ENCODE results near the gene SKOR1. TPM values are rescaled to one million over a fixed set of nuclear protein-coding genes. Genes with fewer than 3 reads are reported as not detected.

SKOR1 gene
- total RNA-seq, 4 donors from 2014 or later: 0.27 to 0.79 TPM; not detected in 2

GRCh38 chr15:67832031-67832551 lies 6.8 kb downstream of the SKOR1 start:
- no peak for DNase-seq
- in situ Hi-C loops (cut with MboI; ENCODE audit: low pct_ligation_motif_present in 1 of 4, low pct_unique_long_range_greater_than_20kb in 1 of 4, low sequenced_read_pairs in 3 of 4): loop anchor here (10.0 to 25.0 kb wide), 5 partner anchors 317 to 895 kb away; no protein-coding TSS in a partner anchor
- intact Hi-C loops (cut with DNase I; ENCODE audit: low total_unique reads): loop anchor here (10.0 kb wide), 1 partner anchor 367 kb away; no protein-coding TSS in a partner anchor
- Histone ChIP-seq H3K27me3 (peaks cover 92% of the 10 kb centered on the region), H3K36me3 (no peaks in the 10 kb centered on the region), H3K9me3 (no peaks in the 10 kb centered on the region), H3K4me3 (no peak overlapping the region), H3K27ac (no peak overlapping the region), H3K4me1 (peaks cover 44 to 73% (median 62%) of the 10 kb centered on the region in 4 donors)
- WGBS, 2 donors (ENCODE audit: low coverage in 1 of 2): 37% methylated on average over 9 of the region's 9 CpGs; no CpG with 5 or more reads in 1 of the 2 donors
- TF ChIP-seq POLR2A (IDR thresholded peaks at IDR 0.05) (no peak), CTCF (IDR thresholded peaks at IDR 0.05) (peak in 3 of 5 experiments; percentile 18 to 27 (median 21))

- TF ChIP-seq POLR2AphosphoS5 (IDR thresholded peaks at IDR 0.05) (no peak), POLR2A (IDR thresholded peaks at IDR 0.05) (no peak), EP300 (IDR thresholded peaks at IDR 0.05; ENCODE audit: low read depth) (no peak), CTCF (IDR thresholded peaks at IDR 0.05) (no peak)
- Histone ChIP-seq H3K4me3 (peak overlapping the region in 2 of 4 donors; percentile 30 to 41), H3K4me1 (peaks cover 40 to 63% (median 52%) of the 10 kb centered on the region in 4 donors), H3K27me3 (peaks cover 82% of the 10 kb centered on the region), H3K36me3 (no peaks in the 10 kb centered on the region), H3K27ac (no peak overlapping the region), H3K9me3 (no peaks in the 10 kb centered on the region)
- intact Hi-C loops (cut with DNase I; ENCODE audit: low total_unique reads): loop anchor here (10.0 kb wide), 1 partner anchor 368 kb away; no protein-coding TSS in a partner anchor
- WGBS, 2 donors (ENCODE audit: low coverage in 1 of 2): 4 to 6% methylated on average over 11 to 32 of the region's 32 CpGs
- DNase-seq: no peak
- in situ Hi-C loops (cut with MboI; ENCODE audit: low pct_ligation_motif_present in 1 of 4, low pct_unique_long_range_greater_than_20kb in 1 of 4, low sequenced_read_pairs in 3 of 4): loop anchor here (10.0 to 25.0 kb wide), 5 partner anchors 318 to 896 kb away; no protein-coding TSS in a partner anchor
Measured at GRCh38 chr15:67832897-67833709, 7.8 kb downstream of the SKOR1 start.

GRCh38 chr15:67833710-67834511 lies 8.6 kb downstream of the SKOR1 start:
- in situ Hi-C loops (cut with MboI; ENCODE audit: low pct_ligation_motif_present in 1 of 4, low pct_unique_long_range_greater_than_20kb in 1 of 4, low sequenced_read_pairs in 3 of 4): loop anchor here (10.0 to 25.0 kb wide), 5 partner anchors 319 to 897 kb away; no protein-coding TSS in a partner anchor
- WGBS, 2 donors (ENCODE audit: low coverage in 1 of 2): 3 to 5% methylated on average over 8 to 40 of the region's 44 CpGs
- no peak overlapping the region for H3K27ac ChIP-seq
- TF ChIP-seq CTCF (IDR thresholded peaks at IDR 0.05) (peak; percentile 43 to 58 (median 49)), POLR2AphosphoS5 (IDR thresholded peaks at IDR 0.05) (no peak)
- H3K36me3 ChIP-seq: no peaks in the 10 kb centered on the region
- H3K4me3 ChIP-seq: peak overlapping the region in 3 of 4 donors; percentile 16 to 41 (median 30)
- intact Hi-C loops (cut with DNase I; ENCODE audit: low total_unique reads): loop anchor here (10.0 kb wide), 1 partner anchor 369 kb away; no protein-coding TSS in a partner anchor
- peaks cover 32 to 61% (median 50%) of the 10 kb centered on the region in 4 donors for H3K4me1 ChIP-seq
- DNase-seq: peak; percentile 52
- H3K9me3 ChIP-seq: no peaks in the 10 kb centered on the region
- peaks cover 74% of the 10 kb centered on the region for H3K27me3 ChIP-seq

All from transverse colon (tissue), 4 donors.